RWPE2 (cell line): ENCODE results near the gene MAGI1.

Experiments
- ATAC-seq: fragments of 200-7000 bp; cut with Tn5 transposase; 3 replicates; pipeline ENCODE4 v1.9.1; 2021; ENCODE audit warnings: low read depth
- DNase-seq: peaks from one replicate; pipeline ENCODE4 v3.0.0-alpha.2; 2020; ENCODE audit warnings: low spot score
- H3K27ac ChIP-seq: fragments of 450-650 bp; 2 replicates; pipeline ENCODE4 v1.5.1; 2017; ENCODE audit warnings: mild to moderate bottlenecking; ENCODE audit not compliant: poor library complexity, severe bottlenecking
- H3K27me3 ChIP-seq: fragments of 250-450 bp; sonication (Bioruptor Pico); 2 replicates; pipeline ENCODE4 v1.5.1; 2021; ENCODE audit warnings: mild to moderate bottlenecking, moderate library complexity; ENCODE audit not compliant: insufficient read depth, poor library complexity, severe bottlenecking
- H3K36me3 ChIP-seq: fragments of 250-450 bp; sonication (Bioruptor Pico); 2 replicates; pipeline ENCODE4 v1.5.1; 2020; ENCODE audit warnings: low read depth, mild to moderate bottlenecking, moderate library complexity
- H3K4me1 ChIP-seq: fragments of 250-450 bp; sonication (Bioruptor Pico); 2 replicates; pipeline ENCODE4 v1.5.1; 2021; ENCODE audit warnings: mild to moderate bottlenecking, moderate library complexity; ENCODE audit not compliant: insufficient read depth, poor library complexity, severe bottlenecking
- H3K4me3 ChIP-seq: fragments of 250-450 bp; sonication (Bioruptor Pico); 2 replicates; pipeline ENCODE4 v1.5.1; 2021; ENCODE audit warnings: mild to moderate bottlenecking, moderate library complexity; ENCODE audit not compliant: severe bottlenecking
- H3K9me3 ChIP-seq: fragments of 250-450 bp; sonication (Bioruptor Pico); 2 replicates; pipeline ENCODE4 v1.5.1; 2021; ENCODE audit warnings: mild to moderate bottlenecking, moderate library complexity; ENCODE audit not compliant: severe bottlenecking
- TF ChIP-seq, protein P1 (sequence below): fragments of 450-650 bp; IDR thresholded peaks from one replicate; pipeline ENCODE4 v1.5.1; 2017; ENCODE audit warnings: mild to moderate bottlenecking, moderate library complexity; ENCODE audit not compliant: poor library complexity, severe bottlenecking

The MAGI1 gene

DNA sequence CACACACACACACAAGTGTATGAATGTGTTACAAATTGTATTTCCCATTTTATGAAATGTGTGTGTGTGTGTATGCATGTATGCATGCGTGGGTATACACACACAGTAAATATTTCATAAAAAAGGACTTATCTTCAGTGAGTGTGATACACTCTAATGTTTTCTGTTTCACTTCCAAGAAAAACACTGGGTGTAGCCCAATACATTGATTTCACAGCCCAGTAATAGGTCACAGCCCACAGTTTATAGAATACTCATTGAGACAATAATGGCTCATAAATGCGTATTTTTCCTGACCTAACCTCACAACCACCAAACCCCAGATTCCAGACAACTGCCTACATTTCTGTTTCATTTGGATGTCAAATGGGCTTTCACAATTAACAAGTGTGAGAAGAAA lies 619.5 kb downstream of the MAGI1 start:
- TF ChIP-seq, protein P1, sequence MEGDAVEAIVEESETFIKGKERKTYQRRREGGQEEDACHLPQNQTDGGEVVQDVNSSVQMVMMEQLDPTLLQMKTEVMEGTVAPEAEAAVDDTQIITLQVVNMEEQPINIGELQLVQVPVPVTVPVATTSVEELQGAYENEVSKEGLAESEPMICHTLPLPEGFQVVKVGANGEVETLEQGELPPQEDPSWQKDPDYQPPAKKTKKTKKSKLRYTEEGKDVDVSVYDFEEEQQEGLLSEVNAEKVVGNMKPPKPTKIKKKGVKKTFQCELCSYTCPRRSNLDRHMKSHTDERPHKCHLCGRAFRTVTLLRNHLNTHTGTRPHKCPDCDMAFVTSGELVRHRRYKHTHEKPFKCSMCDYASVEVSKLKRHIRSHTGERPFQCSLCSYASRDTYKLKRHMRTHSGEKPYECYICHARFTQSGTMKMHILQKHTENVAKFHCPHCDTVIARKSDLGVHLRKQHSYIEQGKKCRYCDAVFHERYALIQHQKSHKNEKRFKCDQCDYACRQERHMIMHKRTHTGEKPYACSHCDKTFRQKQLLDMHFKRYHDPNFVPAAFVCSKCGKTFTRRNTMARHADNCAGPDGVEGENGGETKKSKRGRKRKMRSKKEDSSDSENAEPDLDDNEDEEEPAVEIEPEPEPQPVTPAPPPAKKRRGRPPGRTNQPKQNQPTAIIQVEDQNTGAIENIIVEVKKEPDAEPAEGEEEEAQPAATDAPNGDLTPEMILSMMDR = no peak
- Histone ChIP-seq H3K27me3 (no peaks in the 10 kb centered on the region), H3K4me1 (no peaks in the 10 kb centered on the region), H3K27ac (no peak overlapping the region), H3K9me3 (no peaks in the 10 kb centered on the region), H3K4me3 (no peak overlapping the region), H3K36me3 (no peaks in the 10 kb centered on the region)
- DNase-seq (no peak), ATAC-seq (no peak)

DNA sequence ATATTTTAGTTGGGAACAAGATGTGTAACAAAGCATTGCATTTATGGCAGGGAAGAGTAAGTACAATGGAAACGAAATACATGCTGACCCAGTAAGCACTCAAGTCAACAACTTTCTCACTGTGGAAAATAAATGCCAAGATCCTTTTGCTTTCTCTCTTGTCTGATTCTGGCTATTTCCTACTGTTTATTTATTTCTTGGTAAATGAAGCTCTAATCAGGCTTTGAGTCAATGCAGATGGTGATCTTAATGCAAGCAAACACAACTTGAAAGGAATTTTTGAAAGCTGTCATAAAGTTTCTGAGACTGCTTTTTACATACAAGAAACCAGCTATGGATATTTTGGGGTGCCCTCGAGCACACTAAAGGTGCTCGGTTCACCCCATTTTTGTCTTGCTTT lies 624.8 kb downstream of the MAGI1 start:
- Histone ChIP-seq H3K4me1 (no peaks in the 10 kb centered on the region), H3K36me3 (no peaks in the 10 kb centered on the region), H3K9me3 (no peaks in the 10 kb centered on the region), H3K27me3 (no peaks in the 10 kb centered on the region), H3K27ac (no peak overlapping the region), H3K4me3 (no peak overlapping the region)
- TF ChIP-seq, protein P1 = no peak
- no peak for ATAC-seq
- DNase-seq = no peak

DNA sequence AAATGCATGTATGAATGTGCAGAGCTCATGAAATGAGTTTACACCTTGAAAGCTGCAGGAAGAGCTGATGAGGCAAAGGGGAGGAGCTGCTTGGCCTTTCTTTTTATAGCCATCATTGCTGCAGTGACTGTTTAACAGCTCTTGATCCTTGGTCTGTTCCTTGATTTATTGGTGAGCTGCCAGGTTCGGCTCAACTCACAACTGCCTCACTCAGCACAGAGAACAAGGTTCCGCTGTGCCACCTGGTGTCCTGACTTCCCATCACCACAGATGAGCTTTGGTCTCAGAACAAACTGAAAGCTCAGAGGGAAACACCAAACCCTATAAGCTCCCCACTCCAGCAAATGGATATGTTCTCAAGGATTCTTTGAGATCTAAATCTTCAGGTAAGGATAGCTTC lies 626.1 kb downstream of the MAGI1 start:
- ATAC-seq (peak; percentile 35; the same call in 1 of the 3 replicates), DNase-seq (no peak)
- H3K4me3 ChIP-seq = no peak overlapping the region
- H3K9me3 ChIP-seq = no peaks in the 10 kb centered on the region
- H3K27ac ChIP-seq = no peak overlapping the region
- H3K4me1 ChIP-seq = no peaks in the 10 kb centered on the region
- no peaks in the 10 kb centered on the region for H3K36me3 ChIP-seq
- TF ChIP-seq, protein P1 = no peak
- no peaks in the 10 kb centered on the region for H3K27me3 ChIP-seq

DNA sequence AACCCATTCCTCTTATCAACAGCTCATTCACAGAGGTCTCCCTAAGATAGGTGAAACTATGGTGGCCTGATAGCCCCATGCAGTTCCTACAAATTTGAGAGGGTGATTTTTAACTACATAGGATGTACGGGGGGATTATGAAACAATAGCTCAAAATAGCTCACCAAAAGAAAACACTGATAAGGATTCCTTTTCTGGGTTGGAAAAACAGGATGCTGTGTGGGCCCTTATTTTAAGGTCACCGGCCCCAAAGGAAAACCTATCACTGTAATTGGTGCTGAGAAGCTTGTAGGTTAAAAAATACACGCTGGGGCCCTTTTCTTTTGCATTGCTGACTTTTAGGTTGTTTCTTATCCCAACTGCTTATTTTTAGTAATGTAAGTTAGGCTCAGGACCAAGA lies 627.4 kb downstream of the MAGI1 start:
- Histone ChIP-seq H3K9me3 (no peaks in the 10 kb centered on the region), H3K27me3 (no peaks in the 10 kb centered on the region), H3K36me3 (no peaks in the 10 kb centered on the region), H3K4me1 (no peaks in the 10 kb centered on the region), H3K4me3 (no peak overlapping the region), H3K27ac (no peak overlapping the region)
- no peak for ATAC-seq
- DNase-seq = no peak
- TF ChIP-seq, protein P1 = no peak

DNA sequence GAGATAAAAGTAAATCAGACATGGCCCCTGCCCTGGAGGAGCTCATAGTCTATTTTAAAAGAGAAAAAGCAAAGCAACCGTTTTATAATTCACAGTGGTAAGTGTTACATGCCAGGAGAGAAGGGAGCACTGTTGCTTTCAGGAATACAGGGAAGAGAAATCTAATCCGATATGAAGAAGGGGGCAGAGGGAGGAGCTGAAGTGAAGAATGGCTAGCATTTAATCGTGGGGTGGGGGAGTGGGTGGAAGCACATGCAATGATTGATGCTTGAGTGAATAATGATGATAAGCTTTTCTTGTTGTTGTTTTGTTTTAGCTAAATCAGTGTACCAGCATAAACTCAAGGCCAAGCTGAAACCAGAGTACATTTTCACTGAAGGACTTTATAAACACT lies 629.5 kb downstream of the MAGI1 start:
- DNase-seq (no peak), ATAC-seq (no peak)
- Histone ChIP-seq H3K4me3 (no peak overlapping the region), H3K4me1 (no peaks in the 10 kb centered on the region), H3K27me3 (no peaks in the 10 kb centered on the region), H3K9me3 (no peaks in the 10 kb centered on the region), H3K36me3 (no peaks in the 10 kb centered on the region), H3K27ac (no peak overlapping the region)
- TF ChIP-seq, protein P1 = no peak
